RPMI7951 (cell line): Measurements from ENCODE around the gene MEIS1. TPM values are rescaled to one million over a fixed set of nuclear protein-coding genes. Genes with fewer than 3 reads are reported as not detected.

ENCODE experiments used
- DNase-seq: peaks from one replicate; pipeline ENCODE4 v3.0.0-alpha.2; 2012; ENCODE audit warnings: low read depth
- total RNA-seq: library from RNA; depleted of rRNA; stranded (reverse); fragments of >200 nt; shearing (Covaris generic); gene quantifications from 2 replicates; pipeline ENCODE4 v1.2.3, GENCODE V29; 2014

MEIS1 gene
- total RNA-seq, 1 experiment from 2014 or later = 6.2 TPM

GRCh38 chr2:66443979-66444861 lies 9.3 kb downstream of the MEIS1 start:
- DNase-seq = no peak

GRCh38 chr2:66445076-66445924 lies 10.4 kb downstream of the MEIS1 start:
- no peak for DNase-seq

- DNase-seq = no peak
These were observed 11.3 kb downstream of the MEIS1 start for GRCh38 chr2:66445925-66446871.

- DNase-seq = no peak
These were observed 12.0 kb downstream of the MEIS1 start for GRCh38 chr2:66446941-66447340.

GRCh38 chr2:66447677-66448076 lies 12.8 kb downstream of the MEIS1 start:
- no peak for DNase-seq

- DNase-seq = no peak
These were observed 13.4 kb downstream of the MEIS1 start for GRCh38 chr2:66448136-66448991.

GRCh38 chr2:66452214-66452613 lies 17.3 kb downstream of the MEIS1 start:
- no peak for DNase-seq

GRCh38 chr2:66452917-66453316 lies 18.0 kb downstream of the MEIS1 start:
- no peak for DNase-seq

GRCh38 chr2:66455490-66455889 lies 20.6 kb downstream of the MEIS1 start:
- no peak for DNase-seq

GRCh38 chr2:66456183-66457041 lies 21.5 kb downstream of the MEIS1 start:
- peak; percentile 44 for DNase-seq

- DNase-seq = no peak
These were observed 22.6 kb downstream of the MEIS1 start for GRCh38 chr2:66457545-66457944.

- DNase-seq = no peak
These were observed 25.1 kb downstream of the MEIS1 start for GRCh38 chr2:66460031-66460430.

GRCh38 chr2:66461001-66461663 lies 26.2 kb downstream of the MEIS1 start:
- no peak for DNase-seq

- DNase-seq = no peak
These were observed 27.0 kb downstream of the MEIS1 start for GRCh38 chr2:66461664-66462500.

GRCh38 chr2:66462501-66462825 lies 27.5 kb downstream of the MEIS1 start:
- no peak for DNase-seq

GRCh38 chr2:66463206-66463755 lies 28.4 kb downstream of the MEIS1 start:
- DNase-seq = no peak

- DNase-seq = no peak
These were observed 30.2 kb downstream of the MEIS1 start for GRCh38 chr2:66464930-66465637.
